Ramos (cell line): ENCODE results near the gene EFCAB7.

Experiments
- in situ Hi-C: fragments of 300-500 bp; cut with MboI; formaldehyde crosslinking; loops from one replicate; pipeline ENCODE4 v1.14.3; 2022; ENCODE audit warnings: low sequenced_read_pairs; ENCODE audit not compliant: unreplicated experiment

Gene EFCAB7, protein sequence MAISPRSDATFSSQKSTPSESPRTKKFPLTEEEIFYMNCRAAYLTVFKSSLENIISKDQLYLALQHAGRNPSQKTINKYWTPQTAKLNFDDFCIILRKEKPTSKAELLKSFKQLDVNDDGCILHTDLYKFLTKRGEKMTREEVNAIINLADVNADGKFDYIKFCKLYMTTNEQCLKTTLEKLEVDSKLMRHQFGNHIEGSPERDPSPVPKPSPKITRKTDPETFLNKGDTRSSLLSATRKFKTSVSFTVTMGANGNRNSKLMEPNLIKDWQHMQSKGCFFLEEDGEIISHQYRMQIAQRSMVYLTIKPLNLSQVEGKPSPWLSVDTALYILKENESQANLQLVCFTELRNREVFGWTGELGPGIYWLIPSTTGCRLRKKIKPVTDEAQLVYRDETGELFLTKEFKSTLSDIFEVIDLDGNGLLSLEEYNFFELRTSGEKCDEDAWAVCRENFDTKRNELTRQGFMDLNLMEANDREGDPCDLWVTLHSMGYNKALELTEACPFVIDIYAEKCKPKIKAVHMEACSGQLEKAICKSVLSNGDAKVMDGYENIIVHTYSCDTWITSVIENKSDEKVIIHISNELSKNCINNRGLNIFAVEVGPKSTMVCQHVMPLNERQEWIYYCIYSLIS

DNA sequence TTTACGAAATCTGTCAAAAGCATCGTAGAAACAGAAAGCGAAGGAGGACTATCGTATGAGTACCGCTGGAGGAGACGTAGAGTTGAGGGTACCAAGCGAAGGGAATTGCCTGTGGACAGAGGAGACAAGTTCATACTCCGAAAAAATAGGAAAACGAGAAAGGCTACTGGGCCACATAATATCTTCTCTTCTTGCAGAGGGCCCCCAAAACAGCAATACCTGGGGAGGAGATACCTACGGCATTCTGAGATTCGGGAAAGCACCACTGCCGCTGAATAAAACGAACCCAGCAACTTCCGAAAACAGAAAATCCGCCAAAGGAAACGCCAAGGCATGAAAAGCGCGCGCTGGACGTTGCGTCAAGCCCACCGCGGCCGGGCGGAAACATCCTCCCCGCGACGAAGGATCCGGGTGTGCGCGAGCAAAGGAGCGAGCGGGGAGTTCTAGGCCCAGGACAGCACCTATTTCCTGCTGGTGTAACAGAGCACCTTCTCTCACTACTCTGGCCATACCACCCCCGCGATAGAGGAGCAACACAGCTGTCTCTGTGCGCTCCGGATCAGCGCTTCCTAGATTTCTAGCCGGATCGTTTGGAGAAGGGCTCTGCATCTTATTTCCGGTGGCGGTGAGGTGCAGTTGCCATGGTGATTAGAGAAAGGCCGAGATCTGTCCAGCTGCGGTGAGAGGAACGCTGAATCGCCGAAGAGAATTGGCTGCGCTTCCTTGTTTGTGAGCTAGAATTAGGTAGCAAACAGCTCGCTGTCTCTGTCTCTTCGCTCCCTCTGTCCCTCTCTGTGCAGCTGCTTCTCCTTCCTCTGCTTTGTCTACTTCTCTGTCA lies at the start of gene EFCAB7, which contains the start of gene ITGB3BP:
TSS of gene EFCAB7 (plus strand) at position 635 of the 838 bp plus-strand sequence. CDS start 2,048 bp downstream, outside the sequence.
TSS of gene ITGB3BP (minus strand) at position 335 of the 838 bp plus-strand sequence. CDS start at position 243, 92 bp downstream.
- in situ Hi-C loops, result no loop called here

DNA sequence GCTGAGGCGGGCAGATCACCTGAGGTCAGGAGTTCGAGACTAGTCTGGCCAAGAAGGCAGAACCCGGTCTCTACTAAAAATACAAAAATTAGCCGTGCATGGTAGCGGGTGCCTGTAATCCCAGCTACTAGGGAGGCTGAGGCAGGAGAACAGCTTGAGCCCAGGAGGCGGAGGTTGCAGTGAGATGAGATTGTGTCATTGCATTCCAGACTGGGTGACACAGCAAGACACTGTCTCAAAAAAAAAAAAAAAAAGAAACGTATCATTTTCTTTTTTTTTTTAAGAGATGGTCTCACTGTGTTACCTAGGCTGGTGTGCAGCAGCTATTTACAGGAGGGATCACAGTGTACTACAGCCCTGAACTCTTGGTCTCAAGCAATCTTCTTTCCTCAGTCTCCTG lies 47.6 kb upstream of the EFCAB7 start:
- in situ Hi-C loops, result no loop called here

DNA sequence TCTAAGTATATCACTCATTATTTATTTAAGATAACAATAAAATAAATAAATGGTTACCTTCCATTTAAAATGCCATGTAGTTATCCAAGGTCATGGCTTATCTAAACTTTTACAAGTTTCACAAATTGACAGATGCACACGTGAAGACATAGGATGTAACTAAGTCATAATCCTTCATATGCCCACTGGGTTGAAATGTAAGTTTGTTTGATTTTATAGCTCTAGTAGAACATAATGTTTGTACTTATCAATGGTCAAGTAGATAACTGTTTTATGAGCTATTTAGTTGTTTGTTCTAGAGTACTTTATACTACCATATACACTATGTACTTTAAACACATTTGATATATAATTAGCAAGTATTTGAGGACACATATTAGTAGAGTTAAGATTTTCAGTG lies 43.3 kb upstream of the EFCAB7 start:
- in situ Hi-C loops, result no loop called here

DNA sequence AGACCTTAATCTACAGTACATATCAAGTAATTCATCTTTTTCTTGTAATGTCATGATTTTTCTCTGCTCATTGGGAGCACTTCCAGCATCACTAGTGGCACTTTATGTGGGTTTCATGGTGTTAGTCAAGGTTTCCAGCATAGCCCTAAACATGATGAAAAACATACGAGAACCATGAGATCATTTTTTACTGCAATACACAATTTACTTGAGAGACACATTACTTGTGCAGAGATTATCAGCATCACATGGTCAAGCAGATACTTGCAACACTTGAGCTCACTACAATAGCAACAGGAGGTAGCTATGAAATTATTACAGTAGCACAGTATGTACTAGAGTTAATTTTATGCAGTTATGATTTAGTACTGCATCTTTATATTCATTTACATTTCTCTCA lies 36.7 kb upstream of the EFCAB7 start:
- in situ Hi-C loops, result no loop called here

DNA sequence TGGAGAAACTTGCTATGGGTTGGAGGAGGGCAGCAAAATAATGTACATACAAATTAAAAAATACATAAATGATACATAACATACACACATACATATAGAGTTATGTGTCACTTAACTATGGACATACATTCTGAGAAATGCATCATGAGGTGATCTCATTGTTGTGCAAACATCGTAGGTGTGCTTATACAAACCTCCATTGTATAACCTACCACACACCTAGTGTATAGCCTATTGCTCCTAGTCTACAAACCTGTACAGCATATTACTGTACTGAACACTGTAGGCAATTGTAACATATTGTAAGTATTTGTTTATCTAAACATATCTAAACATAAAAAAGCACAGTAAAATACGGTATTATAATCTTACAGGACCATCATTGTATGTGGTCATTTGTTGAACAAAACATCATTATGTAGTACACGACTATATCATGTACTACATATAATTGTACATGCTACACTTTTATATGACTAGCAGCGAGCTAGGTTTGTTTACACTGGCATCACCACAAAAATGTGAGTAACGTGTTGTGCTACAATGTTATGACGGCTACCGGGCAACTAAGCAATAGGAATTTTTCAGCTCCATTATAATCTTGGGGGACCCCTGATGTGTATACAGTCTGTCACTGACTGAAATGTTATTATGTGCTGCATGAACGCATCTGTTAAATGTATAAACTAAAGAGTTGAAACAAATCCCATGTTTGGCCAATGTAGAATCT lies 35.8 kb upstream of the EFCAB7 start:
- in situ Hi-C loops, result no loop called here

DNA sequence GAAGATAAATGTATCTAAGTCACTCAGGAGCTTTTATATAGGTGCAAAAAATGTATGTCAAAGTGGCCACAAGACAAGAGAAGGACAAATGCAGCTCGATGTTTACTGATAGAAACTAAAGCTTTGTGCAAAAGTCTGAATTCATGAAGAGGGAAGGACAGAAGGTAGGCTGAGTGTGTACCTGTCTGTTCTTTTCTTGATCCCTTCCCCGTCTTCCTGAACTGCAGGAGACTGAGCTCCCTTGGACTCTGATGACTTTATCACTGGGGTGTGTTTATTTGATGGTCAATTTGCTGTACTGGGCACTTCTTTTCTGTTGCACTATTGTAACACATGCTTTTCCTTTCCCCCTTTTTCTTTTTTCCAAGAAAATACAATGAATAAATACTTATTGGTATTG lies 25.7 kb upstream of the EFCAB7 start:
- in situ Hi-C loops, result no loop called here

DNA sequence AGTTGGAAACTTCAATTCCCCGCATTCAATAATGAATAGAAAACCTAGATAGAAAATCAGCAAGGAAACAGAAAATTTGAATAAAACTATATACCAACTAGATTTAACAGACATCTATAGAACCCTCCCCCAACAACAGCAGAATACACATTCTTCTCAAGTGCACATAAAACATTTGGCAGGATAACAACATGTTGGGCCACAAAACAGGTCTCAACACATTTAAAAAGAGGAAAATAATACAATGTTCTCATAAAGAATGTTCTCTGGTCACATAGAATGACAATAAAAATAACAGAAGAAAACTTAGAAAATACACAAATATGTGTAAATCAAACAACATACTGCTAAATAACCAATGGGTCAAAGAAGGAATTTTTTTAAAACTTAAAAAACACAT lies 25.2 kb upstream of the EFCAB7 start:
- in situ Hi-C loops, result no loop called here

DNA sequence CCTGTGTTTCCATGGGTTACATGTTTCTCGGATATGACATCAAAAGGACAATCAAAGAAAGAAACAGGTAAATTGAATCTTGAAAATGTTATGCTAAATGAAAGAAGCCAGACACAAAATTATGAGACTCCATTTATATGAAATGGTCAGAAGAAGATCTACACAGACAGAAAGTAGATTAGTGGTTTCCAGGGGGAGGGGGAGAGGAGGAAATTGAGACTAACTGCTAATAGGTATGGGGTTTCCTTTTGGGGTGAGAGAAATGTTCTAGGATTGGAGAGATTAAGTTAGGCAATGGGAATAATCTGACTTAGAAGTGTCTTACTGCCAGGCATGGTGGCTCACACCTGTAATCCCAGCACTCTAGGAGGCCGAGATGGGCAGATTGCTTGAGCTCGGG lies 22.1 kb upstream of the EFCAB7 start:
- in situ Hi-C loops, result no loop called here

DNA sequence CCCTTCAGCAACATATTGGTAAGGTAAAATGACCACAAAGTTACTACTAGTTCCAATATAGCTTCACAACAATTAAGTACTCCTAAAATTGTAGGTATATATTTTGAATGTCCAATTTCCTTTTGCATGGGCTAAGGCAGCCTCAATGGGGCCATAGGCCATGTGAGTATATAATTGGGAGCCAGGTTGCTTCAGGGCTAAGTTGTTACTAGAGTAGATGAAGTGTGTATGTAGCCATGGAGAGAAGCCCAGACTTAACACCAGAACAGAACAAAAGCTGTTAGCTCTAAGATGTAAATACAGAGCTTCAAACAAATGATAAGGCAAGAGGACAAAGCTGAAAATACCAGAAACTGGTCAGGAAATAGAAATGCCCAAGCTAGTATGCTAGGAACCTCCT lies 16.5 kb upstream of the EFCAB7 start:
- in situ Hi-C loops, result no loop called here

DNA sequence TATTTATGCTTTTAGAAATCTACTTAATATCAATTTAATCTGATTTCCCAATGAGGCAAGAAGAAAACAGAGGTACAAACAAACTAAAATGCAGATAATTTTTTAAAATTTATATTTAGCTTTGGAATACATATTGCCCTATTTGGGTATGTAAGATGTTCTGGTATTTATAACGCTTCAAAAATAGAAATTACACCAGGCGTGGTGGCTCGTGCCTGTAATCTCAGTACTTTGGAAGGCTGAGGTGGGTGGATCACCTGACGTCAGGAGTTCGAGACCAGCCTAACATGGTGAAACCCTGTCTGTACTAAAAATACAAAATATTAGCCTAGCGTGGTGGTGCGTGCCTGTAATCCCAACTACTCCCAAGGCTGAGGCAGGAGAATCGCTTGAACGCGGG lies 13.6 kb upstream of the EFCAB7 start:
- in situ Hi-C loops, result no loop called here

DNA sequence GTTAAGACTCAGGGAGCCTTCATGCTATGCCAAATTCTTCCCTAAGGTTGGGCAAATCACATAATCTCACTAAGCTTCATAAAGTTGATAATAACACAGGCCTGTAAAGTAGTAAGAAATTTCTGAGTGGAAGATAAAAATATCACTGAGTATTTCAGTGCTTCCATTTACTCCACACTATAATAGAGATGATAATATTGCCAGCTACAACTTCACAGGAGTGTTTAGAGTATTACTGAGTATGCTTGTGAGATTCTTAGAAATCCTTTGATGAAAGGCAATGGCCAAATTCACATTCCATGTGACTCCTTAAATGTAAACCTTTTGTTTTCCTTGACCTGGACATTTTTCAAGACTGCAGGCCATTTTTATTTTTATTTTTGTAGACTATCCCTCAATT lies 10.7 kb upstream of the EFCAB7 start:
- in situ Hi-C loops, result no loop called here

DNA sequence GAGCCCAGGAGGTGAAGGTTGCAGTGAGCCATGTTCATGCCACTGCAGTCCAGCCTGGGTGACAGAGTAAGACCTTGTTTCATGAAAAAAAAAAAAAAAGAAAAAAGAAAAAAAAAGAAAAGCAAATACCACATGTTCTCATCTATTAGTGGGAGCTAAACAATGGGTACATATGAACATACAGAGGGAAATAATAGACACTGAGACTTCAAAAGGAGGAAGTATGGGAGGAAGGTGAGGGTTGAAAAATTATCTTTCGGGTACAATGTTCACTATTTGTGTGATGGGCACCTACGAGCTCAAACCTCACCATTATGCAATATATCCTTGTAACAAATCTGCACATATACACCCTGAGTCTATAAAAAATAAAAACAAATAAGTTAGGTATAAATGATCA lies 6.7 kb upstream of the EFCAB7 start:
- in situ Hi-C loops, result no loop called here

DNA sequence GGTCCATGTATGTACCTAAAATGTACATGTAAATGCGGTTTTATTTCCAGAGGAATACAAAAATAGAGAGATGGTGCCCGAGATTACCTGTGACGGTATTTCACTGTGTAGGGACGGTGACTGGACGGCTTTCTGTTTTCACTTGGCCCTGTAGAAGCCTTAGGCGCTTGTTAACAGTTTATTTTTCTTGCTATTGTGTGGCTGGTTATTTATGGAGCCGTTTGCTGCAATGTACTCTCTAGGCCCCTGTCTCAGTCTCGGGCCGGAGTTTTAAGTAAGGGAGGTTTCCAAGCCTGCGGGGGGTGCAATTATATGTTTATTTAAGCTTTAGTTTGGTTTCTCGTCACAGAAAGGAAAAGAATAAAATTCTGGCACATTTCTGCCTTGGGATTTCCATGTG lies 413 bp downstream of the EFCAB7 start:
- in situ Hi-C loops, result no loop called here

DNA sequence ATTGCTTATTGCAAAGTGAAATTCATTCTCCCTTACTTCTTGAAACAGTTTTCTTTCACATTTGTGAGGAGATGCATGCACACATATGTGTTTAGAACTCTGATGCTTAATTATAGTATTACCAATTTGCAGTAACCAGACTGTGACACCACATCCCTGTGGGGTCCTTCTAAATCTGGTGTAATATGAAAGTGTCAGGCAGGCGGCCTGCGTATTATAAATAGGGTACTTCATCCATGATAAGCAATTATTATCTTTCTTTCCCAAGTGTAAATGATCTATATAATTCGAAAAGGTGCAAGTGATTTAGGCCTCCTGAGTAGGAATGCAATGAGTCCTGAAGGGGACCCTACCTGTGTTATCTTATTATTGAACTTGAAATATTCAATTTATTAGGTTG lies 876 bp downstream of the EFCAB7 start:
- in situ Hi-C loops, result no loop called here

DNA sequence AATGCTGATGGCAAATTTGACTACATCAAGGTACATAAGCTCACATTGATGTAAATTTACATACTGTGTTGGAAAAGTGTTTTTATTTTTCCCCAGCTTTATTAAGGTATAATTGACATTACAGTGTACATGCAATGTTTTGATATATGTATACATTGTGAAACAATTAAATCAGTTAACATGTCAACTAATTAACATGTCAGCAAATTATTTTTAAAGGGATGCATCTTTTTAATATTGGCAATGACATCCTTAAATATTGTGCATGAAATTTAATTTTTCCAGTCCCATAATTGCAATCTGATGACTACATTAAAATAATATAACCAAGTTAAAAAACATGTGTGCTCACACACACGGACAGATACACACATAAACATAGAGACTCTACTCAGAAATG lies 9.4 kb downstream of the EFCAB7 start:
- in situ Hi-C loops, result loop anchor here (25.0 kb wide), 1 partner anchor 695 kb away; no protein-coding TSS in a partner anchor

DNA sequence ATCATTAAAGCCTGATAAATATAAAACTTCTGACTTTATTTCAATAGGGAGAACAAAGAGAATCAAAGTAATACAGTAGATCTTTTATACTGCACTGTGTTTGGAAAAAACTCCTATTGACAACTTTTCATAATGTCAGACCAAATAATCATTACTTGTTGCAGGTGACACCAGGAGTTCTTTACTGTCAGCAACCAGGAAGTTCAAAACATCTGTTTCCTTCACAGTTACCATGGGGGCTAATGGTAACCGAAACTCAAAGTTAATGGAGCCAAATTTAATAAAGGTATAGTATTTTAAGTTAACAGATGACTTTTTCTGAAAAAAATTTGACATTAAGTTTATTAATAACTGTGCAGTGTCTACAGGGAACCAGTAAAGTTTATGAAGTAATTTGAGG lies 10.6 kb downstream of the EFCAB7 start:
- in situ Hi-C loops, result loop anchor here (25.0 kb wide), 1 partner anchor 697 kb away; no protein-coding TSS in a partner anchor

DNA sequence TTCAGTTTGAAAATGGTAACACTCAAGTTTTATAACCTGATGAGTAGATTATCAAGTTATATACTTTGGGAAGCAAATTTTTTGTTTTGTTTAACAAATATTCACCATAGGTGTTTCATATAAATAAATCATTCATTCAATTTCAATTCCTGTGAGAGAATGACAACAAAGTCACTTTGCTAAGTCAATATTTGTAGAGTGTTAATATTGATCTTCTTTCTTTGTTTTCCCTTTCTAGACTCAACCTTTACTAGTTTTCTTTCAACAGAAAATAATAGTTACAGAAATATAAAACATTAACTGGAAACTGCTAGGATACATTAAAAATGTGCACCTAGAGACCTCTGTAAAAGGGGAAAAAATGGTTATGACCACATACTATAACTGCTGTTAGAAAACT lies 11.1 kb downstream of the EFCAB7 start:
- in situ Hi-C loops, result loop anchor here (25.0 kb wide), 1 partner anchor 697 kb away; no protein-coding TSS in a partner anchor

DNA sequence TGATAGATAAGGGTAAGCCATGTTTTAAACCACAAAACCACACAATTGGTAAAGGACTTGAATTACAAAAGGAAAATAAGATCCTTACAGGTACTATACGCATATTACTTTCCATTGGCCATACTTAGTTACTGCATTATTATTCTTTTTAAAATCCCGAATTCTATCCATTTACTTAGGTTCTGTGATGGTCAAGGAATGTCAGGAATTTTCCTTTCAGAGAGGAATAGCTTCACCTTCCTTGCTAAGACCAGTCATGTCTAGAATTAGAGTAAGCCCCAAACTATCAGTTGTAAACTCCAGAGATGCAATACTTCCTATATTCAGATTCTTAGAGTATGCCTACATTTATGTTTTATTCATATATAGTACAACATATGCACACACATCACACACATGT lies 13.7 kb downstream of the EFCAB7 start:
- in situ Hi-C loops, result loop anchor here (25.0 kb wide), 1 partner anchor 700 kb away; no protein-coding TSS in a partner anchor

DNA sequence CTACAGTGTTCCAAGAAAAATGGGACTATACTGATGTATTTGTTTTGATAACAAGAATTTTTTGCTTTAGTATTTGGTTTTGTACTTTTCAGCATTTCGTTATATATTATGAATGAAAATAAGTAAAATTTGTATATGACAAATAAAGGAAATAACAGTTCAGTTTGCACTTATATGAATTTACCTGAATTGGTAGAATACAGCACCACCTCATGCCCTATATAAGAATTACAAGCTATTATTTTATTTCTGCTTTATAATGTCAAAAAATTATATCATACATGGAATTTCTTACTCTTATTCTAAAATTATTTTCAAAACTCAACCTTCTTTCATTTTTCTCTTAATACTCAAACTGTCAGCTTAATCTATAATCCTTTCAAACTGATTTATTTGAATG lies 14.6 kb downstream of the EFCAB7 start:
- in situ Hi-C loops, result loop anchor here (25.0 kb wide), 1 partner anchor 701 kb away; no protein-coding TSS in a partner anchor

DNA sequence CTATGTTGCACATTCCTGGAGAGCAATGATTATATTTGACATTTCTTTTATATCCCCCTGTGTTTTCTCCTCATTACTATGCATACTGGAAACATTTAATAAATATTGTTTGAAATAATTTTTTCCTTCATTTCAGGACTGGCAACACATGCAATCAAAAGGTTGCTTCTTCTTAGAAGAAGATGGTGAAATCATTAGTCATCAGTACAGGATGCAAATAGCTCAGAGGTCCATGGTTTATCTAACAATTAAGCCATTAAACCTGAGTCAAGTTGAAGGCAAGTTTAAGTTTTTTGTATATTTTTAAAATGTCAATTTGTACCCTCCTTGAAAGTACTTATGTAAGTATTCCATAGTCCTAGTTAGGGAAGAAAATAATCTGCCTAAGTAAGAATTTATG lies 22.5 kb downstream of the EFCAB7 start:
- in situ Hi-C loops, result loop anchor here (25.0 kb wide), 1 partner anchor 708 kb away; no protein-coding TSS in a partner anchor
